Ovary (tissue), 9 donors: ENCODE measurements around the gene PRRG2. TPM values are rescaled to one million over a fixed set of nuclear protein-coding genes. Genes with fewer than 3 reads are reported as not detected.

Source experiments
- DNase-seq, 5 donors: peaks; one replicate each; pipeline ENCODE4 v3.0.0-alpha.2; 2019 to 2020
- H3K27ac ChIP-seq, 2 donors: fragments of 200-600 bp; one replicate each; pipeline versions ENCODE4 v1.5.1 to v1.8.0; 2019 to 2022
- H3K27me3 ChIP-seq: fragments of 200-600 bp; one replicate; pipeline ENCODE4 v1.8.0; 2022
- H3K36me3 ChIP-seq: fragments of 200-600 bp; sonication (generic); one replicate; pipeline ENCODE4 v1.5.1; 2019
- H3K4me1 ChIP-seq: one replicate; pipeline ENCODE4 v1.8.1; 2013; ENCODE audit warnings: mild to moderate bottlenecking, moderate library complexity; ENCODE audit not compliant: insufficient read depth
- H3K4me3 ChIP-seq: fragments of 200-600 bp; sonication (generic); one replicate; pipeline ENCODE4 v1.5.1; 2017
- H3K9me3 ChIP-seq, 2 donors: fragments of 200-600 bp in 1 of 2; sonication (generic) in 1 of 2; one replicate each; pipeline versions ENCODE4 v1.5.1 to v1.8.1; 2013 to 2019; ENCODE audit warnings: mild to moderate bottlenecking in 1 of 2, moderate library complexity in 1 of 2
- CTCF ChIP-seq, 3 donors: fragments of 450-650 bp in 2 of 3; fragments of 200-600 bp in 1 of 3; IDR thresholded peaks; one replicate each; pipeline versions ENCODE4 v1.5.1 to v1.8.0; 2016 to 2022; ENCODE audit warnings: antibody characterized with exemption in 3 of 3, mild to moderate bottlenecking in 1 of 3
- EP300 ChIP-seq: sonication (generic); formaldehyde crosslinking; IDR thresholded peaks from one replicate; pipeline ENCODE4 v1.6.1; 2017; ENCODE audit warnings: antibody characterized with exemption
- POLR2A ChIP-seq: fragments of 450-650 bp; IDR thresholded peaks from one replicate; pipeline ENCODE4 v1.6.1; 2017; ENCODE audit warnings: antibody characterized with exemption, mild to moderate bottlenecking, moderate library complexity
- WGBS, 3 donors: extraction: QIAGEN DNeasy Blood & Tissue Kit in 1 of 3; methylation state at CpG; one replicate each; pipeline versions ENCODE4 v1.1.5 to v1.1.7; 2013 to 2017; 5-methylcytosine and 5-hydroxymethylcytosine counted together
- intact Hi-C, 4 donors: fragments of 100-400 bp; cut with DNase I; formaldehyde crosslinking; loops; one replicate each; pipeline versions ENCODE4 v1.11.0 to v1.15.1; 2022 to 2023
- polyA plus RNA-seq, 2 donors: library from polyadenylated mRNA; stranded (reverse); fragments of 200-250 nt in 1 of 2; fragments of 350-450 nt in 1 of 2; fragmentation: Illumina TruSeq in 1 of 2; extraction: RNeasy Lipid Tissue Mini Kit (QIAGEN cat#74804) in 1 of 2; gene quantifications; one replicate each; pipeline ENCODE4 v1.2.3, GENCODE V29; 2013 to 2014
- total RNA-seq, 7 donors: library from RNA; depleted of rRNA in 2 of 7; stranded (reverse); fragments of >200 nt in 2 of 7; fragmentation: NEBNext Ultra II Directional in 3 of 7; extraction: Animal tissue kit (Norgen Biotek cat#: 25700) in 3 of 7; gene quantifications; one replicate each; pipeline versions ENCODE4 v1.1.0 to v1.2.4, GENCODE V29; 2016 to 2023
- donor health status: DM: no; HTN: no; CAD: no; lungs with moderate emphysema.
- donor health status: DM: no; HTN: no; CAD: no.
- donor health status: Bipolar disorder and iron deficiency.
- donor health status: DM: yes; HTN: yes; CAD: no.
- donor health status: DM: no; HTN: no; CAD: no.
- donor health status: DM: yes; HTN: yes; CAD: no.

The PRRG2 gene
- total and polyA plus RNA-seq, 9 donors = 0.65 to 4.0 (median 1.1) TPM; not detected in 3

- Histone ChIP-seq H3K36me3 (no peaks in the 10 kb centered on the region), H3K4me1 (peaks cover 9% of the 10 kb centered on the region), H3K9me3 (no peaks in the 10 kb centered on the region), H3K4me3 (no peak overlapping the region), H3K27ac (peak overlapping the region in 1 of 2 donors; percentile 19), H3K27me3 (no peaks in the 10 kb centered on the region)
- intact Hi-C loops = loop anchor here in 1 of 4 donors (5.0 kb wide), 1 partner anchor 101 kb away; no protein-coding TSS in a partner anchor
- peak in 1 of 5 donors; percentile 12 for DNase-seq
- TF ChIP-seq CTCF (IDR thresholded peaks at IDR 0.05) (no peak), EP300 (no peak), POLR2A (no peak)
- WGBS, 3 donors = 29 to 36% (median 30%) methylated on average over 11 of the region's 11 CpGs
These were observed 10.0 kb upstream of the PRRG2 start for GRCh38 chr19:49570997-49571676.

- Histone ChIP-seq H3K27ac (no peak overlapping the region), H3K36me3 (no peaks in the 10 kb centered on the region), H3K4me1 (peaks cover 9% of the 10 kb centered on the region), H3K4me3 (no peak overlapping the region), H3K27me3 (no peaks in the 10 kb centered on the region), H3K9me3 (no peaks in the 10 kb centered on the region)
- intact Hi-C loops = loop anchor here in 1 of 4 donors (5.0 kb wide), 1 partner anchor 99 kb away; no protein-coding TSS in a partner anchor
- 82 to 89% (median 84%) methylated on average over 7 of the region's 7 CpGs for whole genome bisulfite sequencing, 3 donors
- no peak for TF ChIP-seq CTCF (IDR thresholded peaks at IDR 0.05)
- no peak for TF ChIP-seq POLR2A
- no peak for TF ChIP-seq EP300
- peak in 1 of 5 donors; percentile 16 for DNase-seq
These were observed 8.1 kb upstream of the PRRG2 start for GRCh38 chr19:49573009-49573408.

GRCh38 chr19:49573425-49573824 lies 7.7 kb upstream of the PRRG2 start:
- 73 to 81% (median 75%) methylated on average over 3 of the region's 3 CpGs for WGBS, 3 donors
- no peaks in the 10 kb centered on the region for H3K27me3 ChIP-seq
- no peak overlapping the region for H3K4me3 ChIP-seq
- no peak for TF ChIP-seq EP300
- TF ChIP-seq POLR2A = no peak
- TF ChIP-seq CTCF (IDR thresholded peaks at IDR 0.05) = no peak
- peaks cover 6% of the 10 kb centered on the region for H3K4me1 ChIP-seq
- H3K27ac ChIP-seq = no peak overlapping the region
- H3K36me3 ChIP-seq = no peaks in the 10 kb centered on the region
- DNase-seq = no peak
- H3K9me3 ChIP-seq = no peaks in the 10 kb centered on the region
- intact Hi-C loops = loop anchor here in 1 of 4 donors (5.0 kb wide), 1 partner anchor 99 kb away; no protein-coding TSS in a partner anchor

GRCh38 chr19:49574206-49574755 lies 6.8 kb upstream of the PRRG2 start:
- no peak for DNase-seq
- TF ChIP-seq EP300 (no peak), POLR2A (no peak), CTCF (IDR thresholded peaks at IDR 0.05) (no peak)
- intact Hi-C loops = loop anchor here in 1 of 4 donors (5.0 kb wide), 1 partner anchor 98 kb away; no protein-coding TSS in a partner anchor
- no peaks in the 10 kb centered on the region for H3K27me3 ChIP-seq
- H3K9me3 ChIP-seq = no peaks in the 10 kb centered on the region
- no peaks in the 10 kb centered on the region for H3K36me3 ChIP-seq
- WGBS, 3 donors = 73 to 84% (median 76%) methylated on average over 2 of the region's 2 CpGs
- peaks cover 6% of the 10 kb centered on the region for H3K4me1 ChIP-seq
- no peak overlapping the region for H3K27ac ChIP-seq
- H3K4me3 ChIP-seq = no peak overlapping the region
